Caco-2 (cell line): ENCODE data around the gene CALD1. TPM values are rescaled to one million over a fixed set of nuclear protein-coding genes. Genes with fewer than 3 reads are reported as not detected.

ENCODE experiments used
- BruUV-seq: library from RNA; stranded (reverse); fragments of 400-500 nt; replicated peaks from 2 replicates; lab custom pipeline; 2021; lab: Mats Ljungman, UMichigan
- CTCF ChIA-PET: fragments of 300-600 bp; sonication (Branson Sonifier 250); formaldehyde crosslinking; loops from one replicate; lab custom pipeline; 2022; ENCODE audit warnings: antibody characterized with exemption; lab: Charles Lee
- POLR2A ChIA-PET: fragments of 300-600 bp; sonication (Branson Sonifier 250); formaldehyde crosslinking; loops from one replicate; lab custom pipeline; 2022; ENCODE audit warnings: antibody characterized with exemption; lab: Charles Lee
- DNase-seq, 2 experiments: peaks; one replicate each; pipeline versions ENCODE4 v3.0.0 to v3.0.0-alpha.2; 2020 to 2022
- H3K27me3 ChIP-seq: replicated peaks from 2 replicates; pipeline ENCODE4 v1.6.0; 2011; ENCODE audit warnings: low read length; ENCODE audit not compliant: control insufficient read depth, insufficient read depth
- H3K36me3 ChIP-seq: 2 replicates; pipeline ENCODE4 v1.5.1; 2011; ENCODE audit warnings: low read length; ENCODE audit not compliant: control insufficient read depth, insufficient read depth
- H3K4me1 ChIP-seq: fragments of 250-450 bp; sonication (Bioruptor Pico); 2 replicates; pipeline ENCODE4 v1.5.1; 2020; ENCODE audit warnings: mild to moderate bottlenecking
- H3K4me3 ChIP-seq: 2 replicates; pipeline ENCODE4 v1.5.1; 2011; ENCODE audit warnings: low read depth, mild to moderate bottlenecking, control low read depth, low read length
- H3K9me3 ChIP-seq: fragments of 250-450 bp; sonication (Bioruptor Pico); 2 replicates; pipeline ENCODE4 v1.5.1; 2020; ENCODE audit warnings: mild to moderate bottlenecking, moderate library complexity
- H3K27ac Mint-ChIP-seq: one replicate; pipeline ENCODE4 v1.8.0; 2022; ENCODE audit warnings: mixed read lengths; ENCODE audit not compliant: unreplicated experiment
- H3K27me3 Mint-ChIP-seq: one replicate; pipeline ENCODE4 v1.8.0; 2022; ENCODE audit warnings: mixed read lengths; ENCODE audit not compliant: insufficient read depth, unreplicated experiment
- H3K36me3 Mint-ChIP-seq: one replicate; pipeline ENCODE4 v1.8.0; 2022; ENCODE audit warnings: mild to moderate bottlenecking, mixed read lengths; ENCODE audit not compliant: insufficient read depth, unreplicated experiment
- H3K4me1 Mint-ChIP-seq: one replicate; pipeline ENCODE4 v1.8.0; 2022; ENCODE audit warnings: low read depth, mixed read lengths; ENCODE audit not compliant: unreplicated experiment
- H3K4me3 Mint-ChIP-seq: one replicate; pipeline ENCODE4 v1.8.0; 2022; ENCODE audit warnings: mild to moderate bottlenecking, moderate library complexity, mixed read lengths; ENCODE audit not compliant: unreplicated experiment
- H3K9me3 Mint-ChIP-seq: one replicate; pipeline ENCODE4 v1.8.0; 2022; ENCODE audit warnings: mixed read lengths; ENCODE audit not compliant: unreplicated experiment
- intact Hi-C: fragments of 100-400 bp; cut with micrococcal nuclease; formaldehyde crosslinking; loops from one replicate; pipeline ENCODE4 v1.10.0; 2022; ENCODE audit not compliant: unreplicated experiment
- total RNA-seq: library from RNA; stranded (reverse); gene quantifications from 2 replicates; pipeline ENCODE4 v1.2.3, GENCODE V29; 2022
- TF ChIP-seq, protein P1 (sequence below), 2 experiments: fragments of 200-600 bp in 1 of 2; IDR thresholded peaks; 1 replicate in 1 of 2; 2 replicates in 1 of 2; pipeline versions ENCODE4 v1.5.1 to v1.8.0; 2011 to 2022; ENCODE audit warnings: antibody characterized with exemption in 1 of 2, control low read depth in 1 of 2, inconsistent platforms in 1 of 2, low read depth in 1 of 2, low read length in 1 of 2, mild to moderate bottlenecking in 1 of 2, moderate library complexity in 1 of 2; ENCODE audit not compliant: insufficient read depth in 1 of 2, severe bottlenecking in 1 of 2, unreplicated experiment in 1 of 2

The CALD1 gene
- total RNA-seq, 1 experiment from 2014 or later: 155 TPM

- no peaks in the 10 kb centered on the region for H3K9me3 Mint-ChIP-seq
- BruUV-seq: no TSS peak
- ChIA-PET POLR2A (no interaction called here), CTCF (no interaction called here)
- H3K36me3 Mint-ChIP-seq: peaks cover 1% of the 10 kb centered on the region
- no peak overlapping the region for H3K27ac Mint-ChIP-seq
- Histone ChIP-seq H3K27me3 (no peaks in the 10 kb centered on the region), H3K36me3 (no peaks in the 10 kb centered on the region), H3K9me3 (no peaks in the 10 kb centered on the region), H3K4me1 (no peaks in the 10 kb centered on the region), H3K4me3 (no peak overlapping the region)
- intact Hi-C loops: no loop called here
- TF ChIP-seq, protein P1, sequence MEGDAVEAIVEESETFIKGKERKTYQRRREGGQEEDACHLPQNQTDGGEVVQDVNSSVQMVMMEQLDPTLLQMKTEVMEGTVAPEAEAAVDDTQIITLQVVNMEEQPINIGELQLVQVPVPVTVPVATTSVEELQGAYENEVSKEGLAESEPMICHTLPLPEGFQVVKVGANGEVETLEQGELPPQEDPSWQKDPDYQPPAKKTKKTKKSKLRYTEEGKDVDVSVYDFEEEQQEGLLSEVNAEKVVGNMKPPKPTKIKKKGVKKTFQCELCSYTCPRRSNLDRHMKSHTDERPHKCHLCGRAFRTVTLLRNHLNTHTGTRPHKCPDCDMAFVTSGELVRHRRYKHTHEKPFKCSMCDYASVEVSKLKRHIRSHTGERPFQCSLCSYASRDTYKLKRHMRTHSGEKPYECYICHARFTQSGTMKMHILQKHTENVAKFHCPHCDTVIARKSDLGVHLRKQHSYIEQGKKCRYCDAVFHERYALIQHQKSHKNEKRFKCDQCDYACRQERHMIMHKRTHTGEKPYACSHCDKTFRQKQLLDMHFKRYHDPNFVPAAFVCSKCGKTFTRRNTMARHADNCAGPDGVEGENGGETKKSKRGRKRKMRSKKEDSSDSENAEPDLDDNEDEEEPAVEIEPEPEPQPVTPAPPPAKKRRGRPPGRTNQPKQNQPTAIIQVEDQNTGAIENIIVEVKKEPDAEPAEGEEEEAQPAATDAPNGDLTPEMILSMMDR (IDR thresholded peaks at IDR 0.05; ENCODE audit: insufficient read depth in 1 of 2, low read depth in 1 of 2, low read length in 1 of 2, severe bottlenecking in 1 of 2, unreplicated experiment in 1 of 2): no peak
- H3K4me1 Mint-ChIP-seq: peaks cover 6% of the 10 kb centered on the region
- no peak for DNase-seq
- H3K27me3 Mint-ChIP-seq: no peaks in the 10 kb centered on the region
- H3K4me3 Mint-ChIP-seq: no peak overlapping the region
Observed at GRCh38 chr7:134856691-134857090, 77.3 kb downstream of the CALD1 start.

GRCh38 chr7:134857958-134858357 lies 78.5 kb downstream of the CALD1 start:
- H3K4me1 Mint-ChIP-seq: peaks cover 6% of the 10 kb centered on the region
- no peaks in the 10 kb centered on the region for H3K27me3 Mint-ChIP-seq
- H3K4me1 ChIP-seq: no peaks in the 10 kb centered on the region
- no peaks in the 10 kb centered on the region for H3K9me3 Mint-ChIP-seq
- POLR2A ChIA-PET: no interaction called here
- intact Hi-C loops: no loop called here
- H3K36me3 ChIP-seq: no peaks in the 10 kb centered on the region
- H3K4me3 ChIP-seq: no peak overlapping the region
- TF ChIP-seq, protein P1 (IDR thresholded peaks at IDR 0.05; ENCODE audit: insufficient read depth in 1 of 2, low read depth in 1 of 2, low read length in 1 of 2, severe bottlenecking in 1 of 2, unreplicated experiment in 1 of 2): no peak
- H3K36me3 Mint-ChIP-seq: no peaks in the 10 kb centered on the region
- no peaks in the 10 kb centered on the region for H3K27me3 ChIP-seq
- H3K9me3 ChIP-seq: no peaks in the 10 kb centered on the region
- no peak overlapping the region for H3K4me3 Mint-ChIP-seq
- no peak overlapping the region for H3K27ac Mint-ChIP-seq
- no TSS peak for BruUV-seq
- DNase-seq: no peak
- CTCF ChIA-PET: no interaction called here

DNA sequence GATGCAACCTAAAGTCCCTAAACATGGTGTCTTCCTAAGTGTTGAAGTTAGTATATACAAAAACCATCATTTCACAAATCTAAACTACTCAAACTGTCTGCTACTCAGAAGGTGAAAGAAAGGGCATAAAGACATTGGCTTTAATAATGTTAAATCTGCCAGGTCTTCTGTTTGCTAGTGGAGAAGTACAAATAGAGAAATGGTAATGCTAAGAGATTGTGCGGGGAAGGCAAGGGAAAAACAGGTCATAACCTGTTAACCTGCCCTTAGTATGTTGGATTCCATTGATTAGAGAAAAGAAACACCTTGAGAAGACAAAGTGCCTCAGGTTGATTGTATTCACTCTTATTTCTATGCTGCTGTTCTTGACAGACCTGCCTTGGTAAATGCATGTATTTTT lies 80.3 kb downstream of the CALD1 start:
- Histone ChIP-seq H3K36me3 (no peaks in the 10 kb centered on the region), H3K9me3 (no peaks in the 10 kb centered on the region), H3K27me3 (no peaks in the 10 kb centered on the region), H3K4me3 (no peak overlapping the region), H3K4me1 (no peaks in the 10 kb centered on the region)
- intact Hi-C loops: no loop called here
- no peaks in the 10 kb centered on the region for H3K9me3 Mint-ChIP-seq
- H3K36me3 Mint-ChIP-seq: peaks cover 3% of the 10 kb centered on the region
- peaks cover 4% of the 10 kb centered on the region for H3K4me1 Mint-ChIP-seq
- DNase-seq: no peak
- H3K27ac Mint-ChIP-seq: no peak overlapping the region
- TF ChIP-seq, protein P1 (IDR thresholded peaks at IDR 0.05; ENCODE audit: insufficient read depth in 1 of 2, low read depth in 1 of 2, low read length in 1 of 2, severe bottlenecking in 1 of 2, unreplicated experiment in 1 of 2): no peak
- H3K4me3 Mint-ChIP-seq: no peak overlapping the region
- CTCF ChIA-PET: no interaction called here
- BruUV-seq: no TSS peak
- no peaks in the 10 kb centered on the region for H3K27me3 Mint-ChIP-seq
- POLR2A ChIA-PET: no interaction called here
